Amniotic epithelial cell (primary cell): Measurements from ENCODE around the gene TAP2.
"Not testable (repeated sequence)": the region's sequence is repeated elsewhere in the genome, so short reads cannot be mapped to it uniquely, and the experiment has no call there.

Source experiments
- DNase-seq: peaks from one replicate; pipeline ENCODE4 v3.0.0-alpha.2; 2010; ENCODE audit warnings: low read depth

The TAP2 gene

GRCh38 chr6:32838114-32838958 lies at the start of gene TAP2:
Gene TAP2 (minus strand): TSS chr6:32838739. CDS start chr6:32838233, 506 bp downstream.
- peak; percentile 82 for DNase-seq

GRCh38 chr6:32887616-32888015 lies 49.1 kb upstream of the TAP2 start:
- no peak for DNase-seq

GRCh38 chr6:32886681-32887383 lies 48.3 kb upstream of the TAP2 start:
- peak; percentile 51 for DNase-seq

GRCh38 chr6:32885698-32886286 lies 47.3 kb upstream of the TAP2 start:
- peak; percentile 73 for DNase-seq

- peak; percentile 86 for DNase-seq
Measured at GRCh38 chr6:32883789-32884188, 45.2 kb upstream of the TAP2 start.

- peak; percentile 69 for DNase-seq
Measured at GRCh38 chr6:32882879-32883250, 44.3 kb upstream of the TAP2 start.

- DNase-seq: not testable (repeated sequence)
Measured at GRCh38 chr6:32880962-32881361, 42.4 kb upstream of the TAP2 start.

- DNase-seq: no peak
Measured at GRCh38 chr6:32879691-32880090, 41.2 kb upstream of the TAP2 start.

- no peak for DNase-seq
Measured at GRCh38 chr6:32876603-32877002, 38.1 kb upstream of the TAP2 start.

GRCh38 chr6:32873947-32874346 lies 35.4 kb upstream of the TAP2 start:
- DNase-seq: not testable (repeated sequence)

GRCh38 chr6:32868257-32868788 lies 29.8 kb upstream of the TAP2 start:
- peak; percentile 57 for DNase-seq

GRCh38 chr6:32867554-32868256 lies 29.2 kb upstream of the TAP2 start:
- DNase-seq: no peak

- no peak for DNase-seq
Measured at GRCh38 chr6:32867022-32867477, 28.5 kb upstream of the TAP2 start.

- no peak for DNase-seq
Measured at GRCh38 chr6:32865724-32866443, 27.3 kb upstream of the TAP2 start.

- DNase-seq: no peak
Measured at GRCh38 chr6:32862725-32863124, 24.2 kb upstream of the TAP2 start.

- DNase-seq: no peak
Measured at GRCh38 chr6:32860674-32861073, 22.1 kb upstream of the TAP2 start.

GRCh38 chr6:32858194-32858593 lies 19.7 kb upstream of the TAP2 start:
- DNase-seq: no peak

- DNase-seq: no peak
Measured at GRCh38 chr6:32857156-32857891, 18.8 kb upstream of the TAP2 start.

GRCh38 chr6:32855467-32856174 lies 17.1 kb upstream of the TAP2 start:
- no peak for DNase-seq
